Heart left ventricle (tissue), 16 donors: ENCODE results near the gene SLC13A3. TPM values are rescaled to one million over a fixed set of nuclear protein-coding genes. Genes with fewer than 3 reads are reported as not detected.

Experiments used
- ATAC-seq, 4 donors: fragments of 200-7000 bp; cut with Tn5 transposase; one replicate each; pipeline ENCODE4 v1.9.1; 2020 to 2022; ENCODE audit warnings: moderate library complexity in 4 of 4, mild to moderate bottlenecking in 3 of 4, moderate number of reproducible peaks in 1 of 4
- DNase-seq, 5 donors: peaks; one replicate each; pipeline ENCODE4 v3.0.0-alpha.2; 2020
- H3K27ac ChIP-seq, 12 donors: fragments of 200-600 bp; sonication (generic) in 4 of 12; one replicate each; pipeline versions ENCODE4 v1.5.0 to v1.8.0; 2016 to 2022; ENCODE audit warnings: mild to moderate bottlenecking in 2 of 12
- H3K27me3 ChIP-seq, 9 donors: fragments of 200-600 bp; sonication (generic) in 2 of 9; one replicate each; pipeline versions ENCODE4 v1.5.1 to v1.8.0; 2016 to 2022; ENCODE audit warnings: mild to moderate bottlenecking in 3 of 9
- H3K36me3 ChIP-seq, 9 donors: fragments of 200-600 bp; sonication (generic) in 2 of 9; one replicate each; pipeline versions ENCODE4 v1.5.0 to v1.8.0; 2018 to 2022; ENCODE audit warnings: mild to moderate bottlenecking in 2 of 9
- H3K4me1 ChIP-seq, 12 donors: fragments of 200-600 bp; sonication (generic) in 4 of 12; one replicate each; pipeline versions ENCODE4 v1.5.0 to v1.8.0; 2016 to 2022; ENCODE audit warnings: mild to moderate bottlenecking in 3 of 12
- H3K4me3 ChIP-seq, 12 donors: fragments of 200-600 bp; sonication (generic) in 4 of 12; one replicate each; pipeline versions ENCODE4 v1.5.0 to v1.8.0; 2017 to 2022; ENCODE audit warnings: mild to moderate bottlenecking in 9 of 12, moderate library complexity in 4 of 12
- H3K9me3 ChIP-seq, 12 donors: fragments of 200-600 bp; sonication (generic) in 4 of 12; one replicate each; pipeline versions ENCODE4 v1.5.0 to v1.8.0; 2016 to 2022; ENCODE audit warnings: mild to moderate bottlenecking in 1 of 12
- POLR2A ChIP-seq, 2 donors: fragments of 450-650 bp; IDR thresholded peaks; one replicate each; pipeline ENCODE4 v1.6.1; 2017; ENCODE audit warnings: antibody characterized with exemption in 2 of 2, mild to moderate bottlenecking in 2 of 2, moderate library complexity in 2 of 2
- WGBS, 4 donors: extraction: QIAGEN DNeasy Blood & Tissue Kit in 2 of 4; methylation state at CpG; one replicate each; pipeline versions ENCODE4 v1.1.5 to v1.1.7; 2013 to 2018; 5-methylcytosine and 5-hydroxymethylcytosine counted together
- intact Hi-C, 10 donors: fragments of 100-400 bp; cut with DNase I; formaldehyde crosslinking; loops; one replicate each; pipeline versions ENCODE4 v1.11.1 to v1.14.2; 2022
- polyA plus RNA-seq, 2 donors: library from polyadenylated mRNA; stranded (reverse); fragments of 200-250 nt; gene quantifications; one replicate each; pipeline ENCODE4 v1.2.3, GENCODE V29; 2013
- total RNA-seq, 9 donors: library from RNA; depleted of rRNA in 2 of 9; stranded (reverse); fragments of >200 nt in 2 of 9; fragmentation: NEBNext Ultra II Directional in 3 of 9; extraction: Animal tissue kit (Norgen Biotek cat#: 25700) in 3 of 9; gene quantifications; one replicate each; pipeline versions ENCODE4 v1.1.0 to v1.2.4, GENCODE V29; 2016 to 2023
- TF ChIP-seq, protein P1 (sequence below), 12 donors: fragments of 200-600 bp; sonication (generic) in 4 of 12; IDR thresholded peaks; one replicate each; pipeline versions ENCODE4 v1.5.0 to v1.8.0; 2018 to 2022; ENCODE audit warnings: antibody characterized with exemption in 12 of 12, mild to moderate bottlenecking in 5 of 12
- donor health status: ischemic (EF 13 %, LVEDD 7.1; RV severe dilation, severe dysfunction).
- donor health status: healthy with polysubstance abuse.
- donor health status: DM: no; HTN: yes; CAD: no.
- donor health status: DM: no; HTN: no; CAD: no.
- donor health status: ischemic (EF 25% LVEDD 6.9; RV normal size, moderate dysfunction).
- donor health status: ischemic (EF 25% LVEDD 5.7; RV mildly dilated, moderate dysfunction).
- donor health status: healthy.
- donor health status: DM: yes; HTN: yes; CAD: no.
- donor health status: ischemic (EF 35%, LVEDD 5.7; RV mildly dilated, moderate dysfunction).
- donor health status: nonischemic (EF 11% LVEDD 7.7; RV severe dilation, severe dysfunction).
- donor health status: DM: yes; HTN: yes; CAD: no.
- donor health status: PGD.
- donor health status: ischemic (EF 29% LVEDD 5.4; RV normal size, mild dysfunction).
- donor health status: nonischemic (EF 23%, LVEDD 6.1; RV moderate dilation, normal function).

The SLC13A3 gene
- total and polyA plus RNA-seq, 11 donors: 0.13 to 2.6 (median 0.54) TPM

DNA sequence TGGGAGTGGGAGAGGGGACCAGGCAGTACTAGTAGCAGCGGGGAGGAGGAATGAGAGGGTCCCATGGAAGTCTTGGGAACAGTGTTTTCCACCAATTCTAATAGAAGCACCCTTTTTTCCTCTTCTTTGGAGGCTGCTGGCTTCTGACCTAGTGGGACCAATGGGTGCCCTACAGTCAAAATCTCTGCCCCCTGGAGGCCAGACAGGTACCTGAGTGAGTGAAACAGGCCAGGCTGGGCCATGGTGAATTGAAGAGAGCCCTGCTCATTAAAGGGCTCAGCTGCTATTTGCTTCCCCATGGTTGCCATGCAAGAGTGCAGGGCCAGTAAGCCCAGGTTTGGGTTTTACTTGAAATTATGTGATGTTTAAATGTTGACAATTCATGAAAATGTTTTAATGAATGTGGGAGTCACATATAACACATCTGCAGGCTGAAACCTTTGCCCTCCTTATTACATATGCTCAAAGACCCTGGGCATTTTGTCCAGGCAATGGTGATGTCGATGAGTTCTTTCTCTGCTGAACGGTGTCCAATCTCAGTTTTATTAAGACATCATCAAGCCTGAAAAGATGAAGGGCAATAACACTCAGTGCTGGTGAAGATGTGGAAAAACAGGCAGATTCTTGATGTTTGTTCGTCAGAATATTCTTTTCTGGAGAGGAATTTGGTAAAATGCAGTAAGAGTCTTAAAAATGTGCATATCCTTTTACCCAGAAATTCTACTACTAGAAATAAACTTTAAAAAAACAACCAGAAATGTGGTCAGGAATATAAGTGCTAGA lies 58.5 kb downstream of the SLC13A3 start:
- Histone ChIP-seq H3K4me3 (no peak overlapping the region), H3K27me3 (no peaks in the 10 kb centered on the region), H3K4me1 (peaks cover 0 to 5% (median 0%) of the 10 kb centered on the region in 12 donors), H3K36me3 (no peaks in the 10 kb centered on the region), H3K27ac (no peak overlapping the region), H3K9me3 (peaks cover 0 to 3% (median 0%) of the 10 kb centered on the region in 12 donors)
- TF ChIP-seq POLR2A (IDR thresholded peaks at IDR 0.05): no peak
- TF ChIP-seq, protein P1, sequence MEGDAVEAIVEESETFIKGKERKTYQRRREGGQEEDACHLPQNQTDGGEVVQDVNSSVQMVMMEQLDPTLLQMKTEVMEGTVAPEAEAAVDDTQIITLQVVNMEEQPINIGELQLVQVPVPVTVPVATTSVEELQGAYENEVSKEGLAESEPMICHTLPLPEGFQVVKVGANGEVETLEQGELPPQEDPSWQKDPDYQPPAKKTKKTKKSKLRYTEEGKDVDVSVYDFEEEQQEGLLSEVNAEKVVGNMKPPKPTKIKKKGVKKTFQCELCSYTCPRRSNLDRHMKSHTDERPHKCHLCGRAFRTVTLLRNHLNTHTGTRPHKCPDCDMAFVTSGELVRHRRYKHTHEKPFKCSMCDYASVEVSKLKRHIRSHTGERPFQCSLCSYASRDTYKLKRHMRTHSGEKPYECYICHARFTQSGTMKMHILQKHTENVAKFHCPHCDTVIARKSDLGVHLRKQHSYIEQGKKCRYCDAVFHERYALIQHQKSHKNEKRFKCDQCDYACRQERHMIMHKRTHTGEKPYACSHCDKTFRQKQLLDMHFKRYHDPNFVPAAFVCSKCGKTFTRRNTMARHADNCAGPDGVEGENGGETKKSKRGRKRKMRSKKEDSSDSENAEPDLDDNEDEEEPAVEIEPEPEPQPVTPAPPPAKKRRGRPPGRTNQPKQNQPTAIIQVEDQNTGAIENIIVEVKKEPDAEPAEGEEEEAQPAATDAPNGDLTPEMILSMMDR (IDR thresholded peaks at IDR 0.05): no peak
- 96 to 98% (median 97%) methylated on average over 4 of the region's 4 CpGs for WGBS, 4 donors
- DNase-seq: no peak
- intact Hi-C loops: no loop called here
- ATAC-seq: no peak

DNA sequence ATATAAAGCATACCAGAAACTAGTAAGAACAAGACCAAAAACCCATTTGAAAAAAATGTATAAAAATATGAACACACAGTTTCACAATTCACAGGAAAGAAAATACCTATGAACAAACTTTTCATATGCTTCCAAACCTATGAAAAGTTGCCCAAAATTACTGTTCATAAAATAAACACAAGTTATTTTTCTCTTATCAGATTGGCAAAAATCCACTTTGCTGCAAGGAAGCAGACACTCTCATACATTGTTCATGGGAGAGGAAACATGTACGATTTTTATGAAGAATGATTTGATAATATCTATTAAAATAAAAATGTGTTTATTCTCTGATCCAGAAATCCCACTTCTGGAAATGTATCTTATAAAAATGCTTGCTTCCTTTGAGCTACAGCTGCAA lies 60.8 kb downstream of the SLC13A3 start:
- ATAC-seq: no peak
- Histone ChIP-seq H3K27me3 (no peaks in the 10 kb centered on the region), H3K36me3 (no peaks in the 10 kb centered on the region), H3K27ac (no peak overlapping the region), H3K4me1 (peaks cover 0 to 5% (median 0%) of the 10 kb centered on the region in 12 donors), H3K4me3 (no peak overlapping the region), H3K9me3 (peaks cover 0 to 3% (median 0%) of the 10 kb centered on the region in 12 donors)
- no peak for DNase-seq
- TF ChIP-seq POLR2A (IDR thresholded peaks at IDR 0.05): no peak
- TF ChIP-seq, protein P1 (IDR thresholded peaks at IDR 0.05): no peak
- intact Hi-C loops: no loop called here
- 38 to 52% (median 41%) methylated on average over 1 of the region's 1 CpG for WGBS, 4 donors

DNA sequence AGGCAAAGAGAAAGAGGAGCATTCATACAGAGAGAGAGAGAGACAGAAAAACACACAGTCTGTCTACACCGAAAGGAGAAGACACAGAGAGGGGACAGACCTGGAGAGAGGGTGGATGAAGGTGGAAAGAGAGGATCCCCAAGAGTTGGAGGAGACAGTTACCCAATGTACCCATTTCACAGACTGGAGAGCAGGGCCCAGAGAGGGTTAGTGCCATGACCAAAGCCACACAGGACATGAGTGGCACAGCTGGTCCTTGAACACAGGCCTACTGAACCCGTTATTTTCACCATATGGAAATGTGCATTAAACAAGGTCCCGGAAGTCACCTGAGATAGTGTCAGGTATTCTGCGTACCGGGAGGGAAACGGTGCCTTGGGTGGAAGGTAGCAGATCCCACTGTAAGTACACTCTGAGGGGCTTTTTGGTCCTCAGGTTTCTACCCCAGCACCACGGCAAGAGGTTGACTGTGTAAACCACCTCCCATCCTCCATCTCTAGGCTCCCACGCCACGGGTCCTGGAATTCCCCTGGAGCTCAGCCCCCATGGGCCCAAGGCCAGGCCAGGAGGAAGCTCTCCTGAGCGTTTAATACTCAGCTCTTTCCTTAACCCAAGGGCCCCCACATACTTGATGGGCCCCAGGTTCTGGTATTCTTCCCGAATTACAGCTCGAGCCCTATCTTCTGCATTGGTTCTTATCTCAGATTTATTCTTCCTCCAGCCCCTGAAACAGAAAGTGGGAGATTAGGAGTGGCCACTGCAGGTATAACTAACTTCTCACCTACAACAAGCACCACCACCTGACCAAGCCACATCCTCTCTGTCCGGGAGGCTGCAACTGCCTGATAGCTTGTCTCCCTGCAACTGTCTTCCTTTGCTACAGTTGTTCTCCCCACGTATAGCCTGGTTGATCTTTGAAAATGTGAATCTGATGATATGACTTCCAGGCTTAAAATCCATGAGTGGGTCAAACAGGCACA lies 62.4 kb downstream of the SLC13A3 start:
- no peak for TF ChIP-seq POLR2A (IDR thresholded peaks at IDR 0.05)
- TF ChIP-seq, protein P1 (IDR thresholded peaks at IDR 0.05): no peak
- Histone ChIP-seq H3K36me3 (no peaks in the 10 kb centered on the region), H3K27ac (no peak overlapping the region), H3K4me1 (peaks cover 0 to 5% (median 0%) of the 10 kb centered on the region in 12 donors), H3K4me3 (no peak overlapping the region), H3K9me3 (peaks cover 0 to 3% (median 0%) of the 10 kb centered on the region in 12 donors), H3K27me3 (no peaks in the 10 kb centered on the region)
- intact Hi-C loops: no loop called here
- 72 to 74% (median 73%) methylated on average over 14 of the region's 14 CpGs for WGBS, 4 donors
- DNase-seq: no peak
- ATAC-seq: no peak

DNA sequence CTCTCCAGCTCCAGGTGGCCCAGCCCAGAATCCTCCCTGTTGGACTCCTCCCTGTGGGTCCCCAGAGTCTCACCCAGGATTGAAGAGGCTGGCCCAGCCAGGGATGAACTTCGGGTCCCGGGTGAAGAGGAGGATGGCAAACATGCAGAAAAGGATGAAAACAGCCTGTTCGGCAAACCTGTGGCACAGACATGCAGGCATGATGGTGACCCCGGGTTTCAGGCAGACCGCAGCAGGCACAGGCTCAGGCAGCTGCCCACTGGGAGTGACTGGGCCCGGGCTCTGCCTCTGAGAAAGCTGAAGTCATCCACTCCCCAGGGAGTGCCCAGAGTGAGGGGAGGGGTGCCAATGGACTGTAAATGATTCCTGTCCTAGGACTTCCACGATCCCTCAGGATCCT lies 63.3 kb downstream of the SLC13A3 start:
- intact Hi-C loops: no loop called here
- 75 to 86% (median 78%) methylated on average over 5 to 7 of the region's 7 CpGs for WGBS, 4 donors
- no peak for DNase-seq
- H3K9me3 ChIP-seq: peaks cover 0 to 1% (median 0%) of the 10 kb centered on the region in 12 donors
- H3K4me1 ChIP-seq: peaks cover 0 to 5% (median 0%) of the 10 kb centered on the region in 12 donors
- ATAC-seq: no peak
- no peaks in the 10 kb centered on the region for H3K27me3 ChIP-seq
- TF ChIP-seq POLR2A (IDR thresholded peaks at IDR 0.05): no peak
- TF ChIP-seq, protein P1 (IDR thresholded peaks at IDR 0.05): no peak
- no peaks in the 10 kb centered on the region for H3K36me3 ChIP-seq
- no peak overlapping the region for H3K27ac ChIP-seq
- H3K4me3 ChIP-seq: no peak overlapping the region
